GM21717 (cell line): ENCODE measurements around the gene EPHA4.

ENCODE experiments used
- ATAC-seq: cut with Tn5 transposase; IDR thresholded peaks from one replicate; pipeline ENCODE4 v1.9.1; 2021; ENCODE audit warnings: mild to moderate bottlenecking, moderate library complexity; ENCODE audit not compliant: unreplicated experiment

The EPHA4 gene

DNA sequence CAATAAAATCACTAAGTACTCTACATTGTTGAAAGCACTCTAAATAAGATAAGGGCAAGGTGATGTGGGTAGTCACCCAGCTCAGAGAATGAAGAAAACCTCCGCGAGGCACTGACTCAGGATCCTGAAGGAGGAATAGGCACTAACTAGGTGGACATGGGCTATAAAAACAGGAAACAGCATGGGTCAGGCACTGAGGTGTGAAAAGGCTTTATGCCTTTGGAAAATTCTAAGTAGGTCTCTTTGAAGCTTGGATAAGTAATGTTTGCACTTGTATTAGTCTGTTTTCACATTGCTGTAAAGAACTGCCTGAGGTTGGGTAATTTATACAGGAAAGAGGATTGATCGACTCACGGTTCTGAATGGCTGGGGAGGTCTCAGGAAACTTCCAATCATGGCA, 161.6 kb downstream of the EPHA4 start:
- ATAC-seq = no peak

GRCh38 chr2:221407765-221408164, 164.3 kb downstream of the EPHA4 start:
- ATAC-seq = no peak

- ATAC-seq = no peak
Measured at GRCh38 chr2:221405521-221405920, 166.6 kb downstream of the EPHA4 start.

- ATAC-seq = no peak
Measured at GRCh38 chr2:221402072-221402471, 170.0 kb downstream of the EPHA4 start.

- ATAC-seq = no peak
Measured at GRCh38 chr2:221400411-221400810, 171.7 kb downstream of the EPHA4 start.

DNA sequence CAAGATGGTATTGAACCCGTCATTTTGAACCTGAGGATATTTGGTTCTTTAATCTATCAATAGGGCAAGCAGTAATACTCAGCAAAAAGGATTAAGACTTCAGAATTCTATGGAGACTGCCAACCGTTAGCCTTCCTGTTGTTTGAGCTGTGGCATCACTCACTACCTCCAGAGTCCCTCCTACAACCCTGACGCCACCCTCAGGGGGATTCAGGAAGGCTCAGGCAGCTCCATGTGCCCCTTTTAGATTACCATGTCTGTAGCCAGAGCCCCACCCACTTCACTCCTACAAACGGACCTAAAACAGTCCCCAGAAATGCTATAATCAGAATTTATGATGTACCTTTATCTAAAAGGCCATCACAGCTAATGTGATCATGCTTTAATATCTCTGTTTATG, 172.9 kb downstream of the EPHA4 start:
- ATAC-seq = no peak

- no peak for ATAC-seq
Measured at GRCh38 chr2:221397187-221397586, 174.9 kb downstream of the EPHA4 start.

DNA sequence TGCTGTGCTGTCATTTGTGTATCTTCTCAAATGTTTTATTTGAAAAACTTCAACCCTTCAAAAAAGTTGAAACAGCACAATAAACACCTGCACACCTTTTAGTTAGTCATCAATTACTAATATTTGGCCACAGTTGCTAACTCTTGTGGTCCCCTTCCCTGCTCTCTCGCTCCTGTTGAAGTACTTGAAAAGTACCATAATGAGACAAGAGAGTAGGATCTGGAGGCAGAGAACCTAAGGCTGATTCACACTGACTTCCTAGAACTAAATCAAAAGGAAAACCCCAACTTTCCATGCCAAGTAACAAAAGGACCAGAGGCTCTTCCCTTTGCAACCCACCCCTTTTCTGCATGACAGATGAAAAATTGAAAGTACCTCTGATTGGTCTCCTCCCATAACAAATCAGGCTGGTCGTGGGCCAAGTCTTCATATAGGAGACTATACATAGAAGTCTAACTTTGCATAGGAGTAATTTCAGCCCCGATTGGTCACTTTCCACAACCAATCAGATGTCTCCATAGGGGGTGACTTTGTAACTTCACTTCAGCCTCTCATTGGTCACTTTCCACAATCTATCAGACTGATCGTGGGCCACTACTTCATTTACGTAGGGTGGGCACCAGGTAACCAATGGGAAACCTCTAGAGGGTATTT, 179.7 kb downstream of the EPHA4 start:
- no peak for ATAC-seq

GRCh38 chr2:221390878-221391277, 181.2 kb downstream of the EPHA4 start:
- no peak for ATAC-seq

DNA sequence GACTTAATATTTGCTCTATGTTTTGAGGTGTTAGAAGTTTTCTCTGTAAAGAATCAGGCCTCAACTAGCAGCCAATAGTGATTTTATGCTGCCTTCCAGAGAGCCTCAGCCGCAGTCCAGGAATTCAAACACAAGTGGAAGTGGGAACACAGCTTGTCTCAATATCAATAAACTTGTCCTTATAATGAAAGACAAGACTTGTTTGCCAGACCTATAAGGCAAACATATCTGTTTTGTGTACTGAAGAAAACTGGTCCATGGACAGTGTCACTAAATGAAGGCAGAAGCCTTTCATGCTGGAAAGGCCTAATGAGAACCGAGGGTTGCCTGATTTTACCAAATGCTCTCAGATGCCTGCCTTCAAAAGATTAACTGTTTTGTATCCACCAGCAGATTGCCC, 182.2 kb downstream of the EPHA4 start:
- ATAC-seq = no peak

DNA sequence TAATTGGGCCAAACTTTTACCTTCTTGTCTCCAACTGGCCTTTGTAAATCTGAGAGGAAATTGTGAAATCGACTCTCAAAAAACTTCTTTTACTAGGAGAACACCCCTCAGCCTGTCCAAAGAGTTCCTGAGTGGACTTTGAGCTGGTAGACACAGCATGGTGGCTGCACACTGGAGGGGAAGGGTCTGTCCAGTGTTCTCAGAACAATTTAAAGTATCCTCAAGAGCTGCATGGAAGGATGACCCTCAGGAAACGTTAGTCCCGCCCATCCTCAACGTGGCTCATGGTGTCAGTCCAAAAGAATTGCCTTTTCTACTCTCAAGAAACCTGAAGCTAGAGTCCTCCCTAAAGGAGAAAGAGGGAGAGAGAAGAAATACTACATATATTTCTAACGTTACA, 182.7 kb downstream of the EPHA4 start:
- ATAC-seq = no peak

DNA sequence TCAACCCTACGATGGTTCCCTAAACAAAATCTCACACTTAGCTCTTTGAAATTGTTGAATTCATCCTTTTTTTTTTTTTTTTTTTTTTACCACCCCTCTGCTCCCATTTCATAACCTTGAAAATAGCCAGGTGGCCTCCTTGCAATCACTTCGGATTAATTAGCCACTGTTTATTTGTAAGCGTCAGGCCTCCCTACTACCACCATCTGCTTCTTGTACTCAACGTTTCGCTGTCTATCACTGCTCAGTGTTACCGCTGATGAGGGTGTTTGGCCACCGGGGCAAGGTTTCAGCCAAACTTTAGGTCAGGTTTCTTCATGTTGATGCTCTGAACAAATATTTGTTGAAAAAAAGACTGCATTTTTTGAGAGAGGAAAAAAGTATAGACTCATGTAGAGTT, 183.2 kb downstream of the EPHA4 start:
- no peak for ATAC-seq

GRCh38 chr2:221385716-221386115, 186.4 kb downstream of the EPHA4 start:
- no peak for ATAC-seq

DNA sequence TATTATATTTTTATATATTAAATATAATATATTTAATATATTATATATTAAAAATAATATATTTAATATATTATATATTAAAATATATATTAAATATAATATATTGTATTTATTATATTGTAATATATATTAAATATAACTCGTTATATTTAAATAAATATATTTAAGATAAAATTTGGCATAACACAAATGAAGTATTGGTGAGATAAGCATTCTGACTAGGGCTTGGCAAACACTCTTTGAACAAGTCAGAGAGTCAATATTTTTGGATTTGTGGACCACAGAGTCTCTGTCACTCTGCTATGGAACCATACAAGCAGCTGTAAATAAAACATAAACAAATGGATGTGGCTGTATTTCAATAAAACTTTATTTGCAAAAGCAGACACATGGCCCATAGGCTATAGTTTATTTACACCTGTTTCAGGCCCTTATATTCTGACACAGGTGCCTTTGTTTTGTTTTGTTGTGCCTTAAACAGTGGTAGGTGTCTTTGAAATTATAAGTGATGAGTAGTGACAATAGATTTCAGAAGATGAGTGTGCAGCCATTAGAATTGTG, 190.1 kb downstream of the EPHA4 start:
- no peak for ATAC-seq

- ATAC-seq = no peak
Measured at GRCh38 chr2:221380686-221381085, 191.4 kb downstream of the EPHA4 start.

DNA sequence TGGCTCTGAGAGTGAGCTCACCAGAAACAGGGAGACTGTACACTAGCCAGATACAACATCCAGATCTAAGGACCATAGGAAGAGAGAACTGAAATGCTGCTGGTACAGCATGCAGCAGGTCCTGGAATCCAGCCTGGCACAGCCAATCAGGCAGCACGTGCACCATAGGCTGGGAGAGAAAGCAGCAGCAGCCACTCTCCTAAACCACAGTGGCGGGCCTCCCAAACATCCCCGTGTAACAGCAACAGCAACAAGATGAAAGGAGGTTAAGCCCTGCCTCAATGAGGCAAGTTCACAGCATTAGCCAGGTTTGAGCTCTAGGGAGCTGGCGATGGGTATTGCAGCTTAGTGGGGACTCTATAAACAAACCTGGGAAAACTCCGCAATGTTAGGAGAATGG, 192.0 kb downstream of the EPHA4 start:
- no peak for ATAC-seq

DNA sequence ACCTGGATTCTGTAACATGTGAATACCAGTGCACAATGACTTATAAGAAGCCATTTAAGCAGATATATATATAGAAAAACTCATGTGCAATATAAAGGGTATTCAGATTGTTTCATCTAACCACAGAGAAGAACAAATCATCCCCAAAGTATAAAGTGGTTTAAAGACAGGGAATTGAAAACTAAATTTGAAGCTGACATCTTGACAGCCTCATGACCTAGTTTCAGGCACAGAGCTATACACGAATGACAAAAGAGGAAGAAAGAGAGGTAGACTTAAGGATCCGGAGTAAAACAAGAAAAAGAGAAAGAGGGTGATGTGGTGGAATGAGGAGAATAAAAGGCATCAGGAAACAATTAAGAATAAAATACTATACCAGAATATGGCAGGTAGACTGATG, 194.5 kb downstream of the EPHA4 start:
- no peak for ATAC-seq

DNA sequence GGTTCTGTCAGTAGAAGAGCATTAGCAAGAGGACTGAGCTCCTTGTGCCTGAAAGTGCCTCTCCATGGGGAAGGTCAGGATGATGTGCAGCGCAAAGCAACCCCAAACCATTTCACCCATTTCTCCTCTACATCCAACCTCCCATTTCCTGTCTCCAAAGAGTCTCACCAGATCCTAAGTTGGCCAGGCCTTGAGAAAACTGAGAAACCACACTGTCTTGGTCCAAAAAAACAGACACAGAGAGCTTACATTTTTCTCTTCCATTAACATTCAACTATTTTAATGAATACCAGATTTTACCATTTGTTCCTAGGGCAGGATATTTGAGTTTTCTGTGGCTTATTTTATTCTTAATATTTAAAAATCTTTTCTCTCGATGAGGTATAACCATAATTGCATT, 195.0 kb downstream of the EPHA4 start:
- no peak for ATAC-seq

GRCh38 chr2:221374234-221374633, 197.9 kb downstream of the EPHA4 start:
- ATAC-seq = no peak

GRCh38 chr2:221372907-221373306, 199.2 kb downstream of the EPHA4 start:
- no peak for ATAC-seq

- ATAC-seq = no peak
Measured at GRCh38 chr2:221372159-221372884, 199.8 kb downstream of the EPHA4 start.

- ATAC-seq = no peak
Measured at GRCh38 chr2:221371347-221371746, 200.8 kb downstream of the EPHA4 start.

DNA sequence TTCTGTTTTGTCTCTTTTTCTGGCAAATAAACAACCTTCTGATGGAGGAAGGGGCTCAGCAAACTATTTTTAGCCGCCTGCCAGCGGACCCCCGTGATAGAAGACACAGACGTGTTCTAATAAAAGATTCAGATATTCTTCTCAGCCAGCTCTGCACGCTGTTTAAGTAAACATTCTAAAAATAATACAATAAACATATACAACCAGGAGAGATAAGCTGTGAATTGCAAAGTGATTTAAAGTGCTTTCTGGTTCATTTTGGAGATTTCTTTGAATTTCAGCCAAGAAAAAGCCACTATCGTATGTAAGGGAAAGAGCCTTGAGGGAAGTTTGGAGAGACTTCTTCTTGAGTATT, 201.3 kb downstream of the EPHA4 start:
- ATAC-seq = no peak
